ENCODE measurements around the gene CDHR3.

CDHR3 gene

GRCh38 chr7:106021151-106022067 lies 58.3 kb downstream of the CDHR3 start:
- DNase-seq (ENCODE audit: extremely low read depth in 1 of 2, low read depth in 1 of 2), result no peak

GRCh38 chr7:106022193-106022821 lies 59.2 kb downstream of the CDHR3 start:
- DNase-seq (ENCODE audit: extremely low read depth in 1 of 2, low read depth in 1 of 2), result peak; percentile 22 to 63

- no peak for DNase-seq (ENCODE audit: extremely low read depth in 1 of 2, low read depth in 1 of 2)
Measured at GRCh38 chr7:106023369-106024322, 60.6 kb downstream of the CDHR3 start.

- DNase-seq (ENCODE audit: extremely low read depth in 1 of 2, low read depth in 1 of 2), result no peak
Measured at GRCh38 chr7:106026101-106026500, 63.0 kb downstream of the CDHR3 start.

GRCh38 chr7:106029451-106029850 lies 66.4 kb downstream of the CDHR3 start:
- DNase-seq (ENCODE audit: extremely low read depth in 1 of 2, low read depth in 1 of 2), result no peak

GRCh38 chr7:106029941-106030340 lies 66.9 kb downstream of the CDHR3 start:
- DNase-seq (ENCODE audit: extremely low read depth in 1 of 2, low read depth in 1 of 2), result no peak

GRCh38 chr7:106031300-106032035 lies 68.4 kb downstream of the CDHR3 start:
- no peak for DNase-seq (ENCODE audit: extremely low read depth in 1 of 2, low read depth in 1 of 2)

- DNase-seq (ENCODE audit: extremely low read depth in 1 of 2, low read depth in 1 of 2), result no peak
Measured at GRCh38 chr7:106032295-106032694, 69.2 kb downstream of the CDHR3 start.

- no peak for DNase-seq (ENCODE audit: extremely low read depth in 1 of 2, low read depth in 1 of 2)
Measured at GRCh38 chr7:106033735-106034134, 70.7 kb downstream of the CDHR3 start.

- DNase-seq (ENCODE audit: extremely low read depth in 1 of 2, low read depth in 1 of 2), result no peak
Measured at GRCh38 chr7:106034383-106034782, 71.3 kb downstream of the CDHR3 start.

GRCh38 chr7:106035568-106035967 lies 72.5 kb downstream of the CDHR3 start:
- DNase-seq (ENCODE audit: extremely low read depth in 1 of 2, low read depth in 1 of 2), result no peak

GRCh38 chr7:106036004-106036403 lies 72.9 kb downstream of the CDHR3 start:
- DNase-seq (ENCODE audit: extremely low read depth in 1 of 2, low read depth in 1 of 2), result no peak

GRCh38 chr7:106037489-106038176 lies 74.6 kb downstream of the CDHR3 start:
- DNase-seq (ENCODE audit: extremely low read depth in 1 of 2, low read depth in 1 of 2), result no peak

- no peak for DNase-seq (ENCODE audit: extremely low read depth in 1 of 2, low read depth in 1 of 2)
Measured at GRCh38 chr7:106038289-106038688, 75.2 kb downstream of the CDHR3 start.

- DNase-seq (ENCODE audit: extremely low read depth in 1 of 2, low read depth in 1 of 2), result no peak
Measured at GRCh38 chr7:106038916-106039315, 75.9 kb downstream of the CDHR3 start.

GRCh38 chr7:106039486-106040060 lies 76.5 kb downstream of the CDHR3 start:
- no peak for DNase-seq (ENCODE audit: extremely low read depth in 1 of 2, low read depth in 1 of 2)

GRCh38 chr7:106041140-106041717 lies 78.2 kb downstream of the CDHR3 start:
- no peak for DNase-seq (ENCODE audit: extremely low read depth in 1 of 2, low read depth in 1 of 2)

GRCh38 chr7:106042196-106042611 lies 79.1 kb downstream of the CDHR3 start:
- no peak for DNase-seq (ENCODE audit: extremely low read depth in 1 of 2, low read depth in 1 of 2)

- no peak for DNase-seq (ENCODE audit: extremely low read depth in 1 of 2, low read depth in 1 of 2)
Measured at GRCh38 chr7:106045139-106045538, 82.1 kb downstream of the CDHR3 start.

All from stimulated activated CD8-positive, alpha-beta memory T cell treated with anti-CD3 and anti-CD28 coated beads, Interleukin-7, amount 100 ng/mL, for 48 hours (primary cell).